Measurements from ENCODE around the gene ANKRD45. TPM values are rescaled to one million over a fixed set of nuclear protein-coding genes. Genes with fewer than 3 reads are reported as not detected.
"Not testable (repeated sequence)": the region's sequence is repeated elsewhere in the genome, so short reads cannot be mapped to it uniquely, and the experiment has no call there.

Gene ANKRD45
- total RNA-seq, 1 donor from 2014 or later: 3.1 TPM

DNA sequence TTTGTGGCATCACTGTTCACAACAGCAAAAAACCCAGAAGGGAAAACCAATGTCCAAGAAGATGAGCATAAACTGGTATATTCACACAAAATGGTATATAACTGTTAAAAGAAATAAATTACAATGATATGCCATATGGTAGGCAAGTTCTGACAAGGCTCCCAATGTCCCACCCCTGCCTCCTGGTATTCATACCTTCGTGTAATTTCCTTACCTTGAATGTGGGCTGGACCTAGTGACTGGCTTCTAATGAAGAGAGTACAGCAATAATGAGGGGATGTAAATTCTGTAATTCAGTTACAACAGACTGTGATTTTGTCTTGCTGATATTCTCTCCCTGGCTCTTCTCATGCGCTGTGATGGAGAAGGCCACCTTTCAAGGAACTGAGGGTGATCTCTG is 9.3 kb downstream of the ANKRD45 start:
- no peak overlapping the region for H3K4me3 Mint-ChIP-seq
- DNase-seq (ENCODE audit: extremely low spot score, unreplicated experiment): no peak
- no peak overlapping the region for H3K27ac Mint-ChIP-seq
- peaks cover 6% of the 10 kb centered on the region for H3K36me3 Mint-ChIP-seq
- no peaks in the 10 kb centered on the region for H3K4me1 Mint-ChIP-seq (ENCODE audit: unreplicated experiment)
- peaks cover 10% of the 10 kb centered on the region for H3K9me3 Mint-ChIP-seq
- TF ChIP-seq, protein P1, sequence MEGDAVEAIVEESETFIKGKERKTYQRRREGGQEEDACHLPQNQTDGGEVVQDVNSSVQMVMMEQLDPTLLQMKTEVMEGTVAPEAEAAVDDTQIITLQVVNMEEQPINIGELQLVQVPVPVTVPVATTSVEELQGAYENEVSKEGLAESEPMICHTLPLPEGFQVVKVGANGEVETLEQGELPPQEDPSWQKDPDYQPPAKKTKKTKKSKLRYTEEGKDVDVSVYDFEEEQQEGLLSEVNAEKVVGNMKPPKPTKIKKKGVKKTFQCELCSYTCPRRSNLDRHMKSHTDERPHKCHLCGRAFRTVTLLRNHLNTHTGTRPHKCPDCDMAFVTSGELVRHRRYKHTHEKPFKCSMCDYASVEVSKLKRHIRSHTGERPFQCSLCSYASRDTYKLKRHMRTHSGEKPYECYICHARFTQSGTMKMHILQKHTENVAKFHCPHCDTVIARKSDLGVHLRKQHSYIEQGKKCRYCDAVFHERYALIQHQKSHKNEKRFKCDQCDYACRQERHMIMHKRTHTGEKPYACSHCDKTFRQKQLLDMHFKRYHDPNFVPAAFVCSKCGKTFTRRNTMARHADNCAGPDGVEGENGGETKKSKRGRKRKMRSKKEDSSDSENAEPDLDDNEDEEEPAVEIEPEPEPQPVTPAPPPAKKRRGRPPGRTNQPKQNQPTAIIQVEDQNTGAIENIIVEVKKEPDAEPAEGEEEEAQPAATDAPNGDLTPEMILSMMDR (conservative IDR thresholded peaks at IDR 0.05): no peak
- no peaks in the 10 kb centered on the region for H3K27me3 Mint-ChIP-seq

DNA sequence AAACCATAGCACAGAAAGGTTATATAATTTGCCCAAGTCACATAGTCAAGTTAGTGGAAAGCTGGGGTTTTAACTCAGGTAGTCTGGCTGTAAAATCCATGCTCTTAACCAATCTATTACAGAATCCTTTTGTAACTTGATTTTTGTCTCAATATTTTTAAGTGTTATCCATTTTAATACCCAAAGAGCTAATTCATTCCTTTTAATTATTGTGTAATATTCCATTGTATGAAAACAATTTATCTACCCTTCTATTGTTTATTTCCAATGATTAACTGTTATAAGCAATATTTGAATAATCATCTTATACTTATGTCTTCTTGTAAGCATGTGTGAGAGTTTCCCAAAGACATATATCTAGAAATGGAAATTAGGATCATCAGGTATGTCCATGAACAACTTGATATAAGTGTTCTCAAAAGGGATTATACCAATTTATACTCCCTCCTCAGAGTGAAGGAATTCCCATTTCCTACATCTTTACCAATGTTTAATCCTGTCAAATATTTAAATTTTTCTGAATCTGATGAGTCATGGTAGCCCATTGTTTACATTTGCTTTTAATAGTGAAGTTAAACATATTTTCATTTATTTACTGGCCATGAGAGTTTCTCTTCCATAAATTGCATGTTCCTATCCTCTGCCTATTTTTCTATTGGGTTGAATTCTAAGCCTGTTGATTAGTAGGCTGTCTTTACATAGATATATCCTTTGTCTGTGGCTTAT is 20.6 kb downstream of the ANKRD45 start:
- no peaks in the 10 kb centered on the region for H3K9me3 Mint-ChIP-seq
- no peak overlapping the region for H3K27ac Mint-ChIP-seq

DNA sequence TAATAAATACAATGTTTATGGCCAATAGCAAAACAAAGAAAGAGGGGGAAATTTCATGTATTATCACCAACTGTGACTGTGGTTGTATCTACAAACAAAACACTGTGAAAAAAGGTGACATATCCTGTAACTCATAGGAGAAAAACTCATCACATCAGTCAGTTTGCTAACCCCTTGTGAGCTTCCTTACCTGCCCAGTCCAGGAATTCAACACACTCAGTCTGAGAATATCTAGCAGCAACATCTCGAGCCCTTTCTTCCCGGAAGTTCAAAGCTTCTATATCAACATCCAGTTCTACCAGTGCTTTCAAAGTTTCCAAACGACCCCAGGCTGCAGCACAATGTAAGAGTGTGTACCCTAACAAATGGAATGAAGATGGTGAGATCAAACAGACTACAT is 23.0 kb downstream of the ANKRD45 start:
- Mint-ChIP-seq H3K36me3 (no peaks in the 10 kb centered on the region), H3K4me1 (ENCODE audit: unreplicated experiment) (no peaks in the 10 kb centered on the region), H3K27me3 (no peaks in the 10 kb centered on the region), H3K27ac (peak overlapping the region; percentile 72), H3K4me3 (no peak overlapping the region), H3K9me3 (no peaks in the 10 kb centered on the region)
- TF ChIP-seq, protein P1 (conservative IDR thresholded peaks at IDR 0.05): no peak
- DNase-seq (ENCODE audit: extremely low spot score, unreplicated experiment): no peak

More for the DNA sequence above, 20.6 kb downstream of the ANKRD45 start:
- Mint-ChIP-seq H3K27me3 (no peaks in the 10 kb centered on the region), H3K4me1 (ENCODE audit: unreplicated experiment) (no peaks in the 10 kb centered on the region), H3K36me3 (no peaks in the 10 kb centered on the region), H3K4me3 (no peak overlapping the region)
- TF ChIP-seq, protein P1 (conservative IDR thresholded peaks at IDR 0.05): no peak
- DNase-seq (ENCODE audit: extremely low spot score, unreplicated experiment): no peak

DNA sequence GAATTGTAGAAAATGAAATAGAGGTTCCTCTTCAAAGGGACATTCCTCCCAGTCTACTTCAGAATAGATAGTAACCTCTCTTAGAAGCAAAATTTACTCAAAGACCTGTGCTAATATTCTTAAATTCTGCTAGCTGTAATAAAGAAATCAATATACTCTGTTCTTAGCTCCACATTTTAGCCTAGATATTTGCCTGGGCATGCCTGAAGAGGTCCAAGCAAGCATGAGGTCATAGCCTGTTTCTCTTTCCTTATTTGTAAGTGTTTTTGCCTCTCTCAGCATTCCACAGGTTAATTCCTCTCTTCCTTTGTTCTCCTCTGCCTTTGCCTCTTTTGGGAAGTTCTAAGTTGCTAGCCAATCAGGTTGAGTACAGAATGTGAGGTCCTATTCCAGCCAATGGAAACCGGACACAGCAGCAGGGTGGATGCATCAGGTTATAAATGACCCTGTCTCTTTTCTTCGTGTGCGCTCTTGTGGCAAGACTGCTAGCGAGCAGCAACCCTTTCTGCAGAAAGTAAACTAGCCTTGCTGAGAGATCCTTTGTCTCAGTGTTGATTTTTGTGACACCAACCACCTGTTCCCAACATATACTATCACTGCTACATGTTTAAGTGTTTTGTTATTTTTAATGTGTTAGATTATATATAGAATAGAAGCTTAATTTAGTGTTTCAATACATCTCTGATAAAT is 27.1 kb downstream of the ANKRD45 start:
- not testable (repeated sequence) for H3K4me3 Mint-ChIP-seq; H3K36me3 Mint-ChIP-seq; DNase-seq (ENCODE audit: extremely low spot score, unreplicated experiment); H3K4me1 Mint-ChIP-seq (ENCODE audit: unreplicated experiment); H3K27me3 Mint-ChIP-seq; H3K9me3 Mint-ChIP-seq
- peak overlapping the region; percentile 60 for H3K27ac Mint-ChIP-seq

DNA sequence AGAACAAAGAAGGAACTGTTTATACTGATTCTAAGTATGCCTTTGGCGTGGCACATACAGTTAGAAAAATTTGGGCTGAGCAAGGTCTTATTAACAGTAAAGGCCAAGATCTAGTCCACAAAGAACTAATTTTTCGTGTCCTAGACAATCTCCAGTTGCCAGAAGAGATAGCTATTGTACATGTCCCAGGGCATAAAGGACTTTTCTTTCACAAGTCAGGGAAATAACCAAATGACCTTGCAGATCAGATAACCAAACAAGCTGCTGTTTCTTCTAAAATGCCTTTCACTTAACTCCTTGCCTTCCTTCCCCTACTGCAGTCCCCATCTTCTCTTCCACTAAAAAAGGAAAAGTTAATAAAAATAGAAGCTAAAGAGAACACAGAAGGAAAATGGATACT is 30.5 kb downstream of the ANKRD45 start:
- Mint-ChIP-seq H3K4me3 (no peak overlapping the region), H3K27ac (no peak overlapping the region), H3K9me3 (peaks cover 3% of the 10 kb centered on the region), H3K4me1 (ENCODE audit: unreplicated experiment) (no peaks in the 10 kb centered on the region), H3K36me3 (no peaks in the 10 kb centered on the region), H3K27me3 (no peaks in the 10 kb centered on the region)
- DNase-seq (ENCODE audit: extremely low spot score, unreplicated experiment): no peak
- TF ChIP-seq, protein P1 (conservative IDR thresholded peaks at IDR 0.05): no peak

Data from type B pancreatic cell (in vitro differentiated cells).